Neural progenitor cell (in vitro differentiated cells): ENCODE measurements around the gene MRM2. TPM values are rescaled to one million over a fixed set of nuclear protein-coding genes. Genes with fewer than 3 reads are reported as not detected.

Experiments
- DNase-seq: peaks from one replicate; pipeline ENCODE4 v3.0.0-alpha.2; 2016; ENCODE audit warnings: low spot score
- H2AFZ ChIP-seq: fragments of 200-600 bp; sonication (generic); replicated peaks from 2 replicates; pipeline ENCODE4 v1.6.1; 2016; ENCODE audit warnings: antibody characterized with exemption
- H3F3A ChIP-seq: fragments of 200-600 bp; sonication (generic); 2 replicates; pipeline ENCODE4 v1.6.1; 2016; ENCODE audit warnings: antibody characterized with exemption, low read depth
- H3K27ac ChIP-seq: fragments of 200-600 bp; sonication (generic); 2 replicates; pipeline ENCODE4 v1.5.1; 2016; ENCODE audit warnings: mild to moderate bottlenecking
- H3K27me3 ChIP-seq: fragments of 200-600 bp; sonication (generic); 2 replicates; pipeline ENCODE4 v1.6.1; 2016; ENCODE audit warnings: mild to moderate bottlenecking, moderate library complexity
- H3K36me3 ChIP-seq: fragments of 200-600 bp; sonication (generic); 2 replicates; pipeline ENCODE4 v1.5.1; 2016
- H3K4me1 ChIP-seq: fragments of 200-600 bp; sonication (generic); 2 replicates; pipeline ENCODE4 v1.6.1; 2016; ENCODE audit warnings: mixed run types
- H3K4me2 ChIP-seq: fragments of 200-600 bp; sonication (generic); 2 replicates; pipeline ENCODE4 v1.6.1; 2016
- H3K4me3 ChIP-seq: fragments of 200-600 bp; sonication (generic); 2 replicates; pipeline ENCODE4 v1.5.1; 2016
- H3K79me2 ChIP-seq: fragments of 200-600 bp; sonication (generic); 2 replicates; pipeline ENCODE4 v1.6.1; 2016; ENCODE audit warnings: low read depth
- H3K9ac ChIP-seq: fragments of 200-600 bp; sonication (generic); 2 replicates; pipeline ENCODE4 v1.6.1; 2016
- H3K9me3 ChIP-seq: fragments of 200-600 bp; sonication (generic); 2 replicates; pipeline ENCODE4 v1.5.1; 2016; ENCODE audit warnings: low read depth
- H4K20me1 ChIP-seq: fragments of 200-600 bp; sonication (generic); 2 replicates; pipeline ENCODE4 v1.6.1; 2016; ENCODE audit warnings: low read depth
- H3K27ac Mint-ChIP-seq: 3 replicates; pipeline ENCODE4 v1.8.0; 2021; ENCODE audit warnings: mixed read lengths
- H3K27me3 Mint-ChIP-seq: 2 replicates; pipeline ENCODE4 v1.8.0; 2022; ENCODE audit warnings: low read depth, mild to moderate bottlenecking, inconsistent platforms, moderate library complexity, mixed read lengths; ENCODE audit not compliant: insufficient read depth
- H3K36me3 Mint-ChIP-seq: 3 replicates; pipeline ENCODE4 v1.8.0; 2021; ENCODE audit warnings: mixed read lengths
- H3K4me1 Mint-ChIP-seq: 3 replicates; pipeline ENCODE4 v1.8.0; 2021; ENCODE audit warnings: mixed read lengths
- H3K4me3 Mint-ChIP-seq: 3 replicates; pipeline ENCODE4 v1.8.0; 2021; ENCODE audit warnings: mild to moderate bottlenecking, moderate library complexity, mixed read lengths
- H3K9me3 Mint-ChIP-seq: 3 replicates; pipeline ENCODE4 v1.8.0; 2020; ENCODE audit warnings: mixed read lengths
- EZH2 ChIP-seq: fragments of 200-600 bp; sonication (generic); IDR thresholded peaks from 2 replicates; pipeline ENCODE4 v1.6.1; 2017; ENCODE audit warnings: antibody characterized with exemption, mild to moderate bottlenecking, moderate library complexity
- EZH2phosphoT487 ChIP-seq: fragments of 200-600 bp; sonication (generic); IDR thresholded peaks from 2 replicates; pipeline ENCODE4 v1.6.1; 2017; ENCODE audit warnings: antibody characterized with exemption
- total RNA-seq: library from RNA; depleted of rRNA; stranded (reverse); fragments of >200 nt; gene quantifications from 2 replicates; pipeline ENCODE4 v1.2.3, GENCODE V29; 2015; ENCODE audit warnings: low replicate concordance
- TF ChIP-seq, protein P1 (sequence below): fragments of 200-600 bp; sonication (generic); IDR thresholded peaks from 2 replicates; pipeline ENCODE4 v1.5.1; 2017; ENCODE audit warnings: antibody characterized with exemption, mild to moderate bottlenecking

The MRM2 gene
- total RNA-seq, 1 donor from 2014 or later, result 34.3 TPM

DNA sequence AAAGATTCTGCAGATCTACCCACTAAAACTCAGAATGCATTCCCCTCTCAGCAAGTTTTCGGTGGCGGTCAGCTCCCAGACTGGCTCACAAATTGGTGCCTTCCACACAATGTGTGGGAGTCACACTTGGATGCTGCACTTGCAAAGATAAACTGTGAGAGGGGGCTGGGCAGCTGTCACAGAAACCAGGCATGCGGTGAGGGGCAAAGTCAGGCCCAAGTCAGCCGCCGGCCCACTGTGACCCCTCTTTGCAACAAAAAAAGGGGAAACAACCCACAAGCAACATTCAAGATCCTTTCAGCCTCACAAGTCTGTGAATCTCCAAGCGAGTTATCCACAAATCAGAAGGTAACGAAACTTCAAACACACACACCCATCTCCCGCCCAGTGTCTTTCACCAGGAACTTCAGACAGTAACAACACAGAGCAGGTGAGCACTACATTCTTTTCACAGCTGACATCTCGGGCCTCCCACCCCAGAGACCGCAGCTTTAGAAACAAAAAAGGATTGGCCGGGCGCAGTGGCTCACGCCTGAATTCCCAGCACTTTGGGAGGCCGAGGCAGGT is 40.3 kb upstream of the MRM2 start:
- H3K27me3 Mint-ChIP-seq, result peaks cover 3% of the 10 kb centered on the region
- no peak for TF ChIP-seq EZH2phosphoT487
- TF ChIP-seq EZH2, result no peak
- TF ChIP-seq, protein P1, sequence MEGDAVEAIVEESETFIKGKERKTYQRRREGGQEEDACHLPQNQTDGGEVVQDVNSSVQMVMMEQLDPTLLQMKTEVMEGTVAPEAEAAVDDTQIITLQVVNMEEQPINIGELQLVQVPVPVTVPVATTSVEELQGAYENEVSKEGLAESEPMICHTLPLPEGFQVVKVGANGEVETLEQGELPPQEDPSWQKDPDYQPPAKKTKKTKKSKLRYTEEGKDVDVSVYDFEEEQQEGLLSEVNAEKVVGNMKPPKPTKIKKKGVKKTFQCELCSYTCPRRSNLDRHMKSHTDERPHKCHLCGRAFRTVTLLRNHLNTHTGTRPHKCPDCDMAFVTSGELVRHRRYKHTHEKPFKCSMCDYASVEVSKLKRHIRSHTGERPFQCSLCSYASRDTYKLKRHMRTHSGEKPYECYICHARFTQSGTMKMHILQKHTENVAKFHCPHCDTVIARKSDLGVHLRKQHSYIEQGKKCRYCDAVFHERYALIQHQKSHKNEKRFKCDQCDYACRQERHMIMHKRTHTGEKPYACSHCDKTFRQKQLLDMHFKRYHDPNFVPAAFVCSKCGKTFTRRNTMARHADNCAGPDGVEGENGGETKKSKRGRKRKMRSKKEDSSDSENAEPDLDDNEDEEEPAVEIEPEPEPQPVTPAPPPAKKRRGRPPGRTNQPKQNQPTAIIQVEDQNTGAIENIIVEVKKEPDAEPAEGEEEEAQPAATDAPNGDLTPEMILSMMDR, result no peak
- H4K20me1 ChIP-seq, result peaks cover 13% of the 10 kb centered on the region
- no peaks in the 10 kb centered on the region for H3F3A ChIP-seq
- peak overlapping the region; percentile 53 for H3K27ac ChIP-seq
- no peaks in the 10 kb centered on the region for H3K36me3 Mint-ChIP-seq
- peaks cover 6% of the 10 kb centered on the region for H3K4me1 ChIP-seq
- no peaks in the 10 kb centered on the region for H3K9me3 ChIP-seq
- peaks cover 33% of the 10 kb centered on the region for H3K4me1 Mint-ChIP-seq
- H3K27ac Mint-ChIP-seq, result peak overlapping the region; percentile 93
- H2AFZ ChIP-seq, result no peak overlapping the region
- H3K4me3 ChIP-seq, result no peak overlapping the region
- DNase-seq, result no peak
- no peak overlapping the region for H3K4me3 Mint-ChIP-seq
- peaks cover 27% of the 10 kb centered on the region for H3K79me2 ChIP-seq
- no peaks in the 10 kb centered on the region for H3K36me3 ChIP-seq
- H3K4me2 ChIP-seq, result no peak overlapping the region
- H3K9me3 Mint-ChIP-seq, result no peaks in the 10 kb centered on the region
- H3K9ac ChIP-seq, result no peak overlapping the region
- no peaks in the 10 kb centered on the region for H3K27me3 ChIP-seq

DNA sequence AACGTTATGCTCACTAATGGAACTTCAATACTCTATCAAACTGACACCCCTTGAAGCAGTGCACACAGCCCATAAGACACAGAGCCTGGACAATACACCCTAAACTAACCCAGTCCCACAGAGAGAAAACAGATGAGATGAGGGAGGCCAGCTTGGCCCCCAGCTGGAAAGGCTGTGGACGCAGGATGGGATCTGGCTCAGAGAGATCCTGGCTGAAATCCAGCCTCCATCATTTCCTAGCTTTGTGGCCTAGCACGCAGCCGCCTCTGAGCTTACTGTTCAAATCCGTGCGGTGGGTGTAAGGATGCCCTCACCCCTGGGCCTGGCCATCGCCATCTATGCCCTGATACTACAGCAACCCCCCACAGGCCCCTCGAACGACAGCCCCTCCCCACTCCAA is 39.5 kb upstream of the MRM2 start:
- peak overlapping the region; percentile 93 for H3K27ac Mint-ChIP-seq
- no peak overlapping the region for H3K4me3 Mint-ChIP-seq

DNA sequence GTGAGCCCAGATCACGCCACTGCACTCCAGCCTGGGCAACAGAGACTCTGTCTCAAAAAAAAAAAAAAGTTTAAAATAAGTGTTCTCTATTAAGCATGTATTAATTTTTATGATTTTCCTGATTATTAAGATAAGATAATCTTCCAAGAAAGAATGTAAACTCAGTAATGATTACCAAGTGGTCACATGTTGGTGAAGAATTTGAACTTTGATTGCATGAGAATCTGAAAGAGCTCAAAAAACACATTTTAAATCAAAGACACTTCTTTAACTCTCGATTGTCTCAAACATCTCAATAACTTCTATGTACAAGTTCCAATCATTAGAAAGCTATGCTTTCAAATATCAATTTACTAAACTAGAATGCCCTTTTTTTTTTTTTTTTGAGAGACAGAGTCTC is 38.4 kb upstream of the MRM2 start:
- TF ChIP-seq EZH2phosphoT487 (no peak), EZH2 (no peak)
- TF ChIP-seq, protein P1, result no peak
- no peak for DNase-seq
- Histone ChIP-seq H4K20me1 (peaks cover 13% of the 10 kb centered on the region), H3K27me3 (no peaks in the 10 kb centered on the region), H3K9me3 (no peaks in the 10 kb centered on the region), H3K4me1 (peaks cover 6% of the 10 kb centered on the region), H3K9ac (no peak overlapping the region), H3K4me3 (no peak overlapping the region), H3K27ac (no peak overlapping the region), H3F3A (no peaks in the 10 kb centered on the region), H3K36me3 (no peaks in the 10 kb centered on the region), H3K79me2 (peaks cover 27% of the 10 kb centered on the region), H3K4me2 (no peak overlapping the region), H2AFZ (no peak overlapping the region)
- H3K4me3 Mint-ChIP-seq, result no peak overlapping the region
- no peak overlapping the region for H3K27ac Mint-ChIP-seq
- no peaks in the 10 kb centered on the region for H3K9me3 Mint-ChIP-seq
- peaks cover 40% of the 10 kb centered on the region for H3K4me1 Mint-ChIP-seq
- no peaks in the 10 kb centered on the region for H3K36me3 Mint-ChIP-seq
- peaks cover 3% of the 10 kb centered on the region for H3K27me3 Mint-ChIP-seq

More for the DNA sequence above, 39.5 kb upstream of the MRM2 start:
- Histone ChIP-seq H3K79me2 (peaks cover 27% of the 10 kb centered on the region), H3K4me1 (peaks cover 6% of the 10 kb centered on the region), H3K9ac (no peak overlapping the region), H3K9me3 (no peaks in the 10 kb centered on the region), H3F3A (no peaks in the 10 kb centered on the region), H3K4me3 (no peak overlapping the region), H3K27ac (no peak overlapping the region), H2AFZ (no peak overlapping the region), H3K4me2 (no peak overlapping the region), H3K27me3 (no peaks in the 10 kb centered on the region), H3K36me3 (no peaks in the 10 kb centered on the region), H4K20me1 (peaks cover 13% of the 10 kb centered on the region)
- TF ChIP-seq, protein P1, result no peak
- TF ChIP-seq EZH2phosphoT487 (no peak), EZH2 (no peak)
- Mint-ChIP-seq H3K9me3 (no peaks in the 10 kb centered on the region), H3K36me3 (no peaks in the 10 kb centered on the region), H3K4me1 (peaks cover 40% of the 10 kb centered on the region), H3K27me3 (peaks cover 3% of the 10 kb centered on the region)
- DNase-seq, result no peak
